Smooth muscle cell (in vitro differentiated cells): ENCODE results near the gene KIF2A. TPM values are rescaled to one million over a fixed set of nuclear protein-coding genes. Genes with fewer than 3 reads are reported as not detected.

Source experiments
- DNase-seq: peaks from one replicate; lab custom pipeline; 2025; ENCODE audit not compliant: unreplicated experiment; lab: John Stamatoyannopoulos, UW
- H2AFZ ChIP-seq: fragments of 200-600 bp; sonication (generic); 2 replicates; pipeline ENCODE4 v1.6.0; 2016; ENCODE audit warnings: antibody characterized with exemption, low read depth, mild to moderate bottlenecking
- H3F3A ChIP-seq: fragments of 200-600 bp; sonication (generic); 2 replicates; pipeline ENCODE4 v1.6.0; 2017; ENCODE audit warnings: antibody characterized with exemption, low read depth
- H3K27ac ChIP-seq: fragments of 200-600 bp; sonication (generic); 2 replicates; pipeline ENCODE4 v1.5.1; 2016; ENCODE audit warnings: low read depth, mild to moderate bottlenecking
- H3K27me3 ChIP-seq: fragments of 200-600 bp; sonication (generic); 2 replicates; pipeline ENCODE4 v1.6.1; 2016; ENCODE audit warnings: low read depth, mild to moderate bottlenecking
- H3K36me3 ChIP-seq: fragments of 200-600 bp; sonication (generic); 2 replicates; pipeline ENCODE4 v1.5.1; 2016; ENCODE audit warnings: low read depth
- H3K4me1 ChIP-seq: fragments of 200-600 bp; sonication (generic); 2 replicates; pipeline ENCODE4 v1.5.1; 2016; ENCODE audit warnings: low read depth
- H3K4me2 ChIP-seq: fragments of 200-600 bp; sonication (generic); 2 replicates; pipeline ENCODE4 v1.6.0; 2016; ENCODE audit warnings: mild to moderate bottlenecking
- H3K4me3 ChIP-seq: fragments of 200-600 bp; sonication (generic); 2 replicates; pipeline ENCODE4 v1.5.1; 2016; ENCODE audit warnings: mild to moderate bottlenecking
- H3K79me2 ChIP-seq: fragments of 200-600 bp; sonication (generic); 2 replicates; pipeline ENCODE4 v1.6.0; 2016; ENCODE audit warnings: low read depth, mild to moderate bottlenecking
- H3K9ac ChIP-seq: fragments of 200-600 bp; sonication (generic); 2 replicates; pipeline ENCODE4 v1.6.0; 2016; ENCODE audit warnings: low read depth
- H3K9me3 ChIP-seq: fragments of 200-600 bp; sonication (generic); replicated peaks from 2 replicates; pipeline ENCODE4 v1.5.1; 2016; ENCODE audit warnings: low read depth
- H4K20me1 ChIP-seq: fragments of 200-600 bp; sonication (generic); 2 replicates; pipeline ENCODE4 v1.6.0; 2016; ENCODE audit warnings: low read depth
- CTCF ChIP-seq: fragments of 200-600 bp; sonication (generic); IDR thresholded peaks from 2 replicates; pipeline ENCODE4 v1.5.1; 2017; ENCODE audit warnings: borderline replicate concordance, mild to moderate bottlenecking, antibody characterized with exemption; ENCODE audit not compliant: insufficient read depth, poor library complexity, severe bottlenecking
- WGBS: methylation state at CpG from one replicate; pipeline ENCODE4 v1.1.7; 2016; ENCODE audit warnings: low lambda C conversion rate; 5-methylcytosine and 5-hydroxymethylcytosine counted together
- polyA plus RNA-seq: library from polyadenylated mRNA; unstranded; fragments of >200 nt; fragmentation: Nextera tagmentation; extraction: Ambion mirVana; gene quantifications from 2 replicates; pipeline ENCODE4 v1.2.1, GENCODE V29; 2016
- total RNA-seq: library from RNA; depleted of rRNA; stranded (reverse); fragments of >200 nt; gene quantifications from 2 replicates; pipeline ENCODE4 v1.2.3, GENCODE V29; 2014

The KIF2A gene
- total and polyA plus RNA-seq, 2 experiments from 2014 or later = 34.4 to 89.2 TPM

GRCh38 chr5:62273687-62274086, 32.3 kb upstream of the KIF2A start:
- no peak overlapping the region for H3K4me2 ChIP-seq
- TF ChIP-seq CTCF = no peak

GRCh38 chr5:62275581-62275980, 30.4 kb upstream of the KIF2A start:
- no peak overlapping the region for H3K4me3 ChIP-seq
- WGBS = 94% methylated on average over 1 of the region's 1 CpG

More at GRCh38 chr5:62273687-62274086, 32.3 kb upstream of the KIF2A start:
- Histone ChIP-seq H2AFZ (no peak overlapping the region), H4K20me1 (no peaks in the 10 kb centered on the region), H3K27me3 (no peaks in the 10 kb centered on the region), H3K9me3 (no peaks in the 10 kb centered on the region), H3K4me3 (no peak overlapping the region), H3K79me2 (no peaks in the 10 kb centered on the region), H3K27ac (no peak overlapping the region), H3K4me1 (no peaks in the 10 kb centered on the region), H3F3A (no peaks in the 10 kb centered on the region), H3K9ac (no peak overlapping the region), H3K36me3 (no peaks in the 10 kb centered on the region)
- 96% methylated on average over 3 of the region's 3 CpGs for WGBS
- DNase-seq = no peak

GRCh38 chr5:62281411-62281810, 24.6 kb upstream of the KIF2A start:
- no peak overlapping the region for H3K4me2 ChIP-seq

More at GRCh38 chr5:62275581-62275980, 30.4 kb upstream of the KIF2A start:
- H3K27me3 ChIP-seq = no peaks in the 10 kb centered on the region
- TF ChIP-seq CTCF = no peak
- no peaks in the 10 kb centered on the region for H4K20me1 ChIP-seq
- no peak overlapping the region for H3K27ac ChIP-seq
- H3F3A ChIP-seq = no peaks in the 10 kb centered on the region
- no peaks in the 10 kb centered on the region for H3K4me1 ChIP-seq
- H2AFZ ChIP-seq = no peak overlapping the region
- H3K36me3 ChIP-seq = no peaks in the 10 kb centered on the region
- no peaks in the 10 kb centered on the region for H3K9me3 ChIP-seq
- H3K4me2 ChIP-seq = no peak overlapping the region
- H3K9ac ChIP-seq = no peak overlapping the region
- DNase-seq = no peak
- H3K79me2 ChIP-seq = no peaks in the 10 kb centered on the region

More at GRCh38 chr5:62281411-62281810, 24.6 kb upstream of the KIF2A start:
- no peaks in the 10 kb centered on the region for H3K79me2 ChIP-seq
- no peak for DNase-seq
- TF ChIP-seq CTCF = no peak
- no peak overlapping the region for H3K9ac ChIP-seq
- no peak overlapping the region for H2AFZ ChIP-seq
- no peaks in the 10 kb centered on the region for H3K27me3 ChIP-seq
- H3K4me3 ChIP-seq = no peak overlapping the region
- no peak overlapping the region for H3K27ac ChIP-seq
- H3K9me3 ChIP-seq = no peaks in the 10 kb centered on the region
- no peaks in the 10 kb centered on the region for H3F3A ChIP-seq
- no peaks in the 10 kb centered on the region for H3K4me1 ChIP-seq
- no peaks in the 10 kb centered on the region for H4K20me1 ChIP-seq
- WGBS = 84% methylated on average over 3 of the region's 3 CpGs
- no peaks in the 10 kb centered on the region for H3K36me3 ChIP-seq
